Colonic mucosa (tissue), 4 donors: ENCODE data around the gene COL4A2. TPM values are rescaled to one million over a fixed set of nuclear protein-coding genes. Genes with fewer than 3 reads are reported as not detected.

Experiments
- DNase-seq: peaks from one replicate; pipeline ENCODE4 v3.0.0-alpha.2; 2020
- H3K27ac ChIP-seq: fragments of 200-600 bp; one replicate; pipeline ENCODE4 v1.8.0; 2021
- H3K27me3 ChIP-seq: fragments of 200-600 bp; one replicate; pipeline ENCODE4 v1.8.0; 2021
- H3K36me3 ChIP-seq: fragments of 200-600 bp; one replicate; pipeline ENCODE4 v1.8.0; 2021
- H3K4me1 ChIP-seq: fragments of 200-600 bp; one replicate; pipeline ENCODE4 v1.8.0; 2021; ENCODE audit warnings: mild to moderate bottlenecking
- H3K4me3 ChIP-seq: fragments of 200-600 bp; one replicate; pipeline ENCODE4 v1.8.0; 2021
- H3K9ac ChIP-seq, 2 donors: one replicate each; pipeline ENCODE4 v1.7.0; 2013; ENCODE audit warnings: control low read depth in 2 of 2, low read depth in 2 of 2, low read length in 2 of 2
- H3K9me3 ChIP-seq: fragments of 200-600 bp; one replicate; pipeline ENCODE4 v1.8.0; 2021
- CTCF ChIP-seq: fragments of 200-600 bp; IDR thresholded peaks from one replicate; pipeline ENCODE4 v1.8.0; 2022; ENCODE audit warnings: antibody characterized with exemption, mild to moderate bottlenecking
- intact Hi-C: fragments of 100-400 bp; cut with DNase I; formaldehyde crosslinking; loops from one replicate; pipeline ENCODE4 v1.14.1; 2022
- microRNA-seq: library from miRNA; unstranded; fragments of <30 nt; microRNA quantifications from one replicate; pipeline ENCODE4, GENCODE V29; 2019
- total RNA-seq, 2 donors: library from RNA; stranded (reverse); fragmentation: NEBNext Ultra II Directional in 1 of 2; extraction: Animal tissue kit (Norgen Biotek cat#: 25700) in 1 of 2; gene quantifications; one replicate each; pipeline ENCODE4 v1.2.1, GENCODE V29; 2021
- donor health status: healthy.
- donor health status: DM: no; HTN: no; CAD: no.
- donor health status: DM: no; HTN: no; CAD: no.

The COL4A2 gene
- total RNA-seq, 2 donors from 2014 or later, result 61.1 to 111 TPM

GRCh38 chr13:110560601-110561343 is 253.7 kb downstream of the COL4A2 start:
- intact Hi-C loops, result loop anchor here (5.0 kb wide), 1 partner anchor 53 kb away; no protein-coding TSS in a partner anchor
- H3K27me3 ChIP-seq, result no peaks in the 10 kb centered on the region
- peak overlapping the region; percentile 93 for H3K27ac ChIP-seq
- H3K4me1 ChIP-seq, result peaks cover 6% of the 10 kb centered on the region
- TF ChIP-seq CTCF, result no peak
- DNase-seq, result no peak
- H3K9me3 ChIP-seq, result no peaks in the 10 kb centered on the region
- no peaks in the 10 kb centered on the region for H3K36me3 ChIP-seq
- H3K9ac ChIP-seq, result peak overlapping the region; percentile 82 to 99
- peak overlapping the region; percentile 84 for H3K4me3 ChIP-seq

GRCh38 chr13:110561344-110562035 is 254.4 kb downstream of the COL4A2 start, which contains the start of gene RAB20:
RAB20 (minus strand) TSS chr13:110561722; CDS start chr13:110561519, 203 bp downstream.
- intact Hi-C loops, result loop anchor here (5.0 kb wide), 1 partner anchor 54 kb away; no protein-coding TSS in a partner anchor
- no peaks in the 10 kb centered on the region for H3K36me3 ChIP-seq
- no peaks in the 10 kb centered on the region for H3K9me3 ChIP-seq
- TF ChIP-seq CTCF, result no peak
- DNase-seq, result peak; percentile 95
- peak within 1 kb of the TSS; percentile 82 to 99 for H3K9ac ChIP-seq
- peaks cover 2% of the 10 kb centered on the region for H3K4me1 ChIP-seq
- no peaks in the 10 kb centered on the region for H3K27me3 ChIP-seq
- peak within 1 kb of the TSS; percentile 93 for H3K27ac ChIP-seq
- H3K4me3 ChIP-seq, result peak within 1 kb of the TSS; percentile 84

GRCh38 chr13:110562036-110562597 is 255.0 kb downstream of the COL4A2 start:
- intact Hi-C loops, result loop anchor here (5.0 kb wide), 1 partner anchor 55 kb away; no protein-coding TSS in a partner anchor
- Histone ChIP-seq H3K4me3 (peak overlapping the region; percentile 84), H3K27me3 (no peaks in the 10 kb centered on the region), H3K4me1 (no peaks in the 10 kb centered on the region), H3K9ac (peak overlapping the region; percentile 80 to 94), H3K9me3 (no peaks in the 10 kb centered on the region), H3K36me3 (no peaks in the 10 kb centered on the region), H3K27ac (peak overlapping the region; percentile 93)
- no peak for DNase-seq
- no peak for TF ChIP-seq CTCF

Small RNAs within 50 kb of the gene (microRNA-seq; reads per million reads assigned to microRNA genes)
- gene MIR8073, result not detected

Other genes with a start within 250 kb of the COL4A2 start
- 10 to 100 TPM; 27.0 to 97.0 TPM for gene COL4A1, start 127 bp upstream of the COL4A2 start, total RNA-seq